ENCODE results near the gene INTS3.

The INTS3 gene

GRCh38 chr1:153727463-153728304 lies at the start of gene INTS3:
INTS3 (plus strand) TSS chr1:153728050; CDS start chr1:153728635, 585 bp downstream.
- peak within 1 kb of the TSS; percentile 87 for H3K4me3 ChIP-seq (ENCODE audit: control insufficient read depth, low read depth, low read length)
- no peak for TF ChIP-seq CTCF (conservative IDR thresholded peaks at IDR 0.05; ENCODE audit: control insufficient read depth, insufficient read depth, low read depth, low read length)
- peak; percentile 100 for DNase-seq (ENCODE audit: low read depth)

GRCh38 chr1:153678519-153679336 lies 49.1 kb upstream of the INTS3 start, which contains the start of gene NPR1:
NPR1 (plus strand) TSS chr1:153678688; CDS start chr1:153679109, 421 bp downstream.
- peak within 1 kb of the TSS; percentile 40 for H3K4me3 ChIP-seq (ENCODE audit: control insufficient read depth, low read depth, low read length)
- no peak for TF ChIP-seq CTCF (conservative IDR thresholded peaks at IDR 0.05; ENCODE audit: control insufficient read depth, insufficient read depth, low read depth, low read length)
- peak; percentile 33 for DNase-seq (ENCODE audit: low read depth)

GRCh38 chr1:153679337-153680119 lies 48.3 kb upstream of the INTS3 start:
- TF ChIP-seq CTCF (conservative IDR thresholded peaks at IDR 0.05; ENCODE audit: control insufficient read depth, insufficient read depth, low read depth, low read length), result peak; percentile 4
- no peak for DNase-seq (ENCODE audit: low read depth)
- peak overlapping the region; percentile 40 for H3K4me3 ChIP-seq (ENCODE audit: control insufficient read depth, low read depth, low read length)

GRCh38 chr1:153680120-153680403 lies 47.8 kb upstream of the INTS3 start:
- TF ChIP-seq CTCF (conservative IDR thresholded peaks at IDR 0.05; ENCODE audit: control insufficient read depth, insufficient read depth, low read depth, low read length), result no peak
- peak overlapping the region; percentile 40 for H3K4me3 ChIP-seq (ENCODE audit: control insufficient read depth, low read depth, low read length)
- DNase-seq (ENCODE audit: low read depth), result no peak

GRCh38 chr1:153682730-153683129 lies 45.1 kb upstream of the INTS3 start:
- DNase-seq (ENCODE audit: low read depth), result no peak
- TF ChIP-seq CTCF (conservative IDR thresholded peaks at IDR 0.05; ENCODE audit: control insufficient read depth, insufficient read depth, low read depth, low read length), result no peak
- no peak overlapping the region for H3K4me3 ChIP-seq (ENCODE audit: control insufficient read depth, low read depth, low read length)

GRCh38 chr1:153683854-153684253 lies 44.0 kb upstream of the INTS3 start:
- peak; percentile 54 for DNase-seq (ENCODE audit: low read depth)
- TF ChIP-seq CTCF (conservative IDR thresholded peaks at IDR 0.05; ENCODE audit: control insufficient read depth, insufficient read depth, low read depth, low read length), result no peak
- H3K4me3 ChIP-seq (ENCODE audit: control insufficient read depth, low read depth, low read length), result no peak overlapping the region

All from fibroblast of mammary gland (primary cell).